Parathyroid adenoma (tissue), 2 donors: ENCODE results near the gene HMOX2.

Source experiments
- H2AFZ ChIP-seq: fragments of 300-600 bp; sonication (generic); one replicate; pipeline ENCODE4 v1.7.0; 2017; ENCODE audit warnings: antibody characterized with exemption, mild to moderate bottlenecking
- H3K27ac ChIP-seq: fragments of 300-600 bp; sonication (generic); one replicate; pipeline ENCODE4 v1.7.0; 2017
- H3K27me3 ChIP-seq: fragments of 300-600 bp; sonication (generic); one replicate; pipeline ENCODE4 v1.7.0; 2017; ENCODE audit warnings: low read length; ENCODE audit not compliant: control insufficient read depth, insufficient read depth
- H3K36me3 ChIP-seq: fragments of 300-600 bp; sonication (generic); one replicate; pipeline ENCODE4 v1.7.0; 2017; ENCODE audit warnings: low read length; ENCODE audit not compliant: control insufficient read depth, insufficient read depth
- H3K4me1 ChIP-seq: fragments of 300-600 bp; sonication (generic); one replicate; pipeline ENCODE4 v1.7.0; 2017; ENCODE audit warnings: control low read depth
- H3K4me2 ChIP-seq: fragments of 300-600 bp; sonication (generic); one replicate; pipeline ENCODE4 v1.7.0; 2017; ENCODE audit warnings: low read length
- H3K4me3 ChIP-seq: fragments of 300-600 bp; sonication (generic); one replicate; pipeline ENCODE4 v1.7.0; 2017; ENCODE audit warnings: low read depth, low read length
- H3K79me2 ChIP-seq: fragments of 300-600 bp; sonication (generic); one replicate; pipeline ENCODE4 v1.7.0; 2017; ENCODE audit warnings: control low read depth
- H3K9ac ChIP-seq: fragments of 300-600 bp; sonication (generic); one replicate; pipeline ENCODE4 v1.7.0; 2017; ENCODE audit warnings: mild to moderate bottlenecking
- H3K9me3 ChIP-seq: fragments of 300-600 bp; sonication (generic); one replicate; pipeline ENCODE4 v1.7.0; 2017; ENCODE audit warnings: low read length; ENCODE audit not compliant: control insufficient read depth
- CTCF ChIP-seq: fragments of 300-600 bp; sonication (generic); IDR thresholded peaks from one replicate; pipeline ENCODE4 v1.7.0; 2017; ENCODE audit warnings: antibody characterized with exemption, mild to moderate bottlenecking
- donor health status: primary hyperparathyroidism.

Gene HMOX2, protein sequence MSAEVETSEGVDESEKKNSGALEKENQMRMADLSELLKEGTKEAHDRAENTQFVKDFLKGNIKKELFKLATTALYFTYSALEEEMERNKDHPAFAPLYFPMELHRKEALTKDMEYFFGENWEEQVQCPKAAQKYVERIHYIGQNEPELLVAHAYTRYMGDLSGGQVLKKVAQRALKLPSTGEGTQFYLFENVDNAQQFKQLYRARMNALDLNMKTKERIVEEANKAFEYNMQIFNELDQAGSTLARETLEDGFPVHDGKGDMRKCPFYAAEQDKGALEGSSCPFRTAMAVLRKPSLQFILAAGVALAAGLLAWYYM

DNA sequence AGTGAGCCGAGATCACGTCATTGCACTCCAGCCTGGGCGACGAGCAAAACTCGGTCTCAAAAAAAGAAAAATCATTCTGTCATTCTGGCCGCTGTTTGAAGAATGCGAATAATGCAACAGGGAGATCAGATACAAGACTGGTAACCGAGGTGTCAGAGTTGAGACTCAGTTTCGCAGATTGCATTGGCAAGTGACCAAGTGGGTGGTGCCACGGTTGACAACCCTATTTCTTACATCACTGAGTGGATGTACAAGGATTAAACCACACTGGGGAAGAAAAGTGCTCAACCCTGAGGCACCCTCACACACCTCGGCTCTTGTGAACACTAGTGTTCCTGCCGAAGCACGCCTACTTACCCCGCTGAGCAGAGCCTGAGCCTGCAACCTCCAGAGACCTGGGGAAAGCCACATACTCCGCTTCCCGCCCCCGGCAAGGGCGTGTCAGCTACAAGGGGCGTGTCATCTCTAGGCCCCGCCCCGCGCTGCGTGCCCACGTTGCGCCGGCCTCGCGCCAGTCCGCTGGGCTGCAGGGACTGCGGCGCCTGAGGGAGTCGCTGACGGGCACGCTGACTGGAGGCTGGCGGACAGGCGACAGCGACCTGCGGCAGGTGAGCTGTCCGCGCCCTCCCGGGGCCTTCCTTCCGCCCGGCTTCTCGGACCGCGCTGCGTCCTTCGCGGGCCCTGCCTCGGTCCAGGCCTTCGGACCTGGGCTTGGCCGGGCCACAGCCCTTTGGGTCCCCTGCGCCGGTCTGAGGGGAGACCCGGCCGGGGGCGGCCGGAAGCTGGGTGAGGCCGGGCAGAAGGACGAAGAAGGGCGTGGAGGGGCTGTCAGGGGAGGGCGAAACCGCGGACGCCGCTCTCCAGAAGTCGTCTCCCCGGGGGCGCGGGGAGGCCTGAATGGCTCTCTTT lies at the start of gene HMOX2:
HMOX2 (plus strand) TSS at position 519 of the 909 bp plus-strand sequence. CDS start 29,127 bp downstream, outside the sequence.
- Histone ChIP-seq H3K79me2 (peaks cover 4% of the 10 kb centered on the region), H3K4me2 (peak within 1 kb of the TSS; percentile 94), H2AFZ (peak within 1 kb of the TSS; percentile 96), H3K9me3 (no peaks in the 10 kb centered on the region), H3K36me3 (no peaks in the 10 kb centered on the region), H3K4me3 (peak within 1 kb of the TSS; percentile 80), H3K27ac (peak within 1 kb of the TSS; percentile 78), H3K9ac (peak within 1 kb of the TSS; percentile 73), H3K27me3 (no peaks in the 10 kb centered on the region), H3K4me1 (peaks cover 3% of the 10 kb centered on the region)
- TF ChIP-seq CTCF = peak; percentile 56

DNA sequence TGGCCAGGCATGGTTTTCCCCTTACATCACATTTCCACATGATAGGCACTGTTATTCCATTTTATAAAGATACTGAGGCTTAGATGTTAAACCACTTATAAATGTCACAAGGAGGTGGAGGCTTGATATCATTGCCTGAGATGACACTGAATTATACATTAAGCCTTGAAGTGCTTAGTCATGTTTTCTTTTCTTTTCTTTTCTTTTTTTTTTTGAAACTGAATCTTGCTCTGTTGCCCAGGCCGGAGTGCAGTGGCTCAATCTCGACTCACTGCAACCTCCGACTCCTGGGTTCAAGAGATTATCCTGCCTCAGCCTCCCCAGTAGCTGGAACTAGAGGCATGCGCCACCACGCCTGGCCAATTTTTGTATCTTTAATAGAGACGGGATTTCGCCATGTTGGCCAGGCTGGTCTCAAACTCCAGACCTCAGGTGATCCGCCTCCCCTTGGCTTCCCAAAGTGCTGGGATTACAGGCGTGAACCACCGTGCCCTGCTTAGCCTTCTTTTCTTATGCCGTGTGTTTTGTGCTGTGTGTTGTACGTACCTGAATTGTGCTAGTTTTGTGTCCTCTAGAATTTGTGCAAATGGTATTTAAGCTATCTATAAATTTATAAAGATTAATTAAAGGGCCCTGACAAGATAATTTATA lies 49.4 kb upstream of the HMOX2 start:
- Histone ChIP-seq H3K4me2 (peak overlapping the region; percentile 78), H3K4me1 (peaks cover 7% of the 10 kb centered on the region), H3K79me2 (peaks cover 41% of the 10 kb centered on the region), H3K27ac (peak overlapping the region; percentile 98), H3K36me3 (no peaks in the 10 kb centered on the region), H3K27me3 (no peaks in the 10 kb centered on the region), H3K9me3 (no peaks in the 10 kb centered on the region), H3K4me3 (peak overlapping the region; percentile 89), H3K9ac (no peak overlapping the region), H2AFZ (no peak overlapping the region)
- no peak for TF ChIP-seq CTCF

- H3K9me3 ChIP-seq = no peaks in the 10 kb centered on the region
- TF ChIP-seq CTCF = no peak
- H3K79me2 ChIP-seq = peaks cover 45% of the 10 kb centered on the region
Observed at GRCh38 chr16:4428500-4428899, 47.7 kb upstream of the HMOX2 start.

DNA sequence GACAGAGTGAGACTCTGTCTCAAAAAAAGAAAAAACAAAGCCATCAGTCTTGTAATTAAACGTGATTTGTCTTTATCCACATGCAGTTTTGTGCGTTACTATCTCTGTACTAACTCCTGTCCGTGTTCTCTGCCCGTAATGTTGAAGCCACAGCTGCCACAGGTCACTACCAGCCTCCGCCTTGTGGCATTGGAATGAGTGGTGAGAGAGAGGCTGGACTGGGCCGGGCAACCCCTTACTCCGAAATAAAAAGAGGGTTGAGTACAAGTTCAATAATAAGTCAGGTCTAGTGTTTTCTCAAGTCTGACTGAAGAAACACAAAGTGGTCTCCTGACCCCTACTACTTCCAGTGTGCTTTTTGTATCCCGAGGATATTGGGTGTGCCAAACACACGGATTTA lies 45.2 kb upstream of the HMOX2 start:
- H3K36me3 ChIP-seq = no peaks in the 10 kb centered on the region
- TF ChIP-seq CTCF = no peak
- H3K79me2 ChIP-seq = peaks cover 45% of the 10 kb centered on the region
- H3K4me1 ChIP-seq = peaks cover 3% of the 10 kb centered on the region
- H3K4me2 ChIP-seq = no peak overlapping the region
- no peak overlapping the region for H3K4me3 ChIP-seq
- no peak overlapping the region for H3K27ac ChIP-seq
- H3K9me3 ChIP-seq = no peaks in the 10 kb centered on the region
- H2AFZ ChIP-seq = no peak overlapping the region
- no peak overlapping the region for H3K9ac ChIP-seq
- no peaks in the 10 kb centered on the region for H3K27me3 ChIP-seq

More at GRCh38 chr16:4428500-4428899, 47.7 kb upstream of the HMOX2 start:
- Histone ChIP-seq H3K27ac (no peak overlapping the region), H3K36me3 (no peaks in the 10 kb centered on the region), H3K4me2 (no peak overlapping the region), H3K4me1 (peaks cover 7% of the 10 kb centered on the region), H3K4me3 (no peak overlapping the region), H3K9ac (no peak overlapping the region), H2AFZ (no peak overlapping the region), H3K27me3 (no peaks in the 10 kb centered on the region)
